OCI-LY7 (cell line): ENCODE results near the gene C19orf85. TPM values are rescaled to one million over a fixed set of nuclear protein-coding genes. Genes with fewer than 3 reads are reported as not detected.

Experiments used
- BruUV-seq: library from RNA; stranded (reverse); fragments of 400-500 nt; replicated peaks from 2 replicates; lab custom pipeline; 2021; lab: Mats Ljungman, UMichigan
- CTCF ChIA-PET: fragments of 300-600 bp; sonication (Branson Sonifier 250); formaldehyde crosslinking; loops from one replicate; lab custom pipeline; 2022; ENCODE audit warnings: antibody characterized with exemption; ENCODE audit not compliant: unreplicated experiment; lab: Charles Lee
- POLR2A ChIA-PET: fragments of 300-600 bp; sonication (Branson Sonifier 250); formaldehyde crosslinking; loops from one replicate; lab custom pipeline; 2022; ENCODE audit warnings: antibody characterized with exemption; lab: Charles Lee
- DNase-seq: peaks from one replicate; pipeline ENCODE4 v3.0.0-alpha.2; 2015; ENCODE audit warnings: low spot score
- H2AFZ ChIP-seq: fragments of 200-600 bp; sonication (generic), shearing (Covaris generic); 2 replicates; pipeline ENCODE4 v1.6.1; 2014; ENCODE audit warnings: mild to moderate bottlenecking, antibody characterized with exemption, low read length, moderate library complexity
- H3K27ac ChIP-seq: fragments of 200-600 bp; sonication (generic); 2 replicates; pipeline ENCODE4 v1.5.1; 2014; ENCODE audit warnings: mixed run types, low read depth, mild to moderate bottlenecking, moderate library complexity, low read length, inconsistent platforms; ENCODE audit not compliant: poor library complexity, severe bottlenecking
- H3K36me3 ChIP-seq: fragments of 200-600 bp; sonication (generic); 2 replicates; pipeline ENCODE4 v1.6.1; 2014; ENCODE audit warnings: mild to moderate bottlenecking, antibody characterized with exemption, low read length, moderate library complexity, mixed read lengths; ENCODE audit not compliant: insufficient read depth
- H3K4me1 ChIP-seq: fragments of 200-600 bp; sonication (generic); 2 replicates; pipeline ENCODE4 v1.5.1; 2014; ENCODE audit warnings: mild to moderate bottlenecking, low read length; ENCODE audit not compliant: insufficient read depth, poor library complexity, severe bottlenecking
- H3K4me2 ChIP-seq: fragments of 200-600 bp; sonication (generic); 2 replicates; pipeline ENCODE4 v1.6.1; 2014; ENCODE audit warnings: mild to moderate bottlenecking, low read length
- H3K4me3 ChIP-seq: fragments of 200-600 bp; sonication (generic); 2 replicates; pipeline ENCODE4 v1.5.1; 2014; ENCODE audit warnings: mild to moderate bottlenecking, low read depth, low read length; ENCODE audit not compliant: poor library complexity, severe bottlenecking
- H3K79me2 ChIP-seq: fragments of 200-600 bp; sonication (generic); 2 replicates; pipeline ENCODE4 v1.6.1; 2016; ENCODE audit warnings: low read depth, mild to moderate bottlenecking, low read length, moderate library complexity, mixed read lengths; ENCODE audit not compliant: insufficient read depth
- H3K9me2 ChIP-seq: fragments of 200-600 bp; sonication (generic); 2 replicates; pipeline ENCODE4 v1.6.1; 2016; ENCODE audit warnings: mild to moderate bottlenecking, low read length, mixed read lengths; ENCODE audit not compliant: insufficient read depth
- H3K9me3 ChIP-seq: fragments of 200-600 bp; sonication (generic); 2 replicates; pipeline ENCODE4 v1.6.1; 2014; ENCODE audit warnings: mild to moderate bottlenecking, mixed run types, low read length, mixed read lengths
- H4K20me1 ChIP-seq: fragments of 200-600 bp; sonication (generic); 2 replicates; pipeline ENCODE4 v1.6.1; 2014; ENCODE audit warnings: mild to moderate bottlenecking, antibody characterized with exemption, low read length, moderate library complexity, mixed read lengths; ENCODE audit not compliant: insufficient read depth
- EZH2phosphoT487 ChIP-seq: fragments of 200-600 bp; sonication (generic); IDR thresholded peaks from 2 replicates; pipeline ENCODE4 v1.6.1; 2018; ENCODE audit warnings: low read depth, borderline replicate concordance, mild to moderate bottlenecking, mixed run types, antibody characterized with exemption, low read length, moderate library complexity, mixed read lengths
- intact Hi-C: fragments of 100-400 bp; cut with micrococcal nuclease; formaldehyde crosslinking; loops from one replicate; pipeline ENCODE4 v1.10.0; 2022; ENCODE audit not compliant: unreplicated experiment
- total RNA-seq, 2 experiments: library from RNA; depleted of rRNA in 1 of 2; stranded (reverse); fragments of >200 nt in 1 of 2; shearing (Covaris generic) in 1 of 2; gene quantifications; 2 replicates each; pipeline ENCODE4 v1.2.3, GENCODE V29; 2014 to 2022
- TF ChIP-seq, protein P1 (sequence below): fragments of 200-600 bp; sonication (generic); conservative IDR thresholded peaks from 2 replicates; pipeline ENCODE4 v1.5.1; 2014; ENCODE audit warnings: mild to moderate bottlenecking, antibody characterized with exemption, low read length, moderate library complexity, mixed read lengths

The C19orf85 gene
- total RNA-seq, 2 experiments from 2014 or later = not detected

DNA sequence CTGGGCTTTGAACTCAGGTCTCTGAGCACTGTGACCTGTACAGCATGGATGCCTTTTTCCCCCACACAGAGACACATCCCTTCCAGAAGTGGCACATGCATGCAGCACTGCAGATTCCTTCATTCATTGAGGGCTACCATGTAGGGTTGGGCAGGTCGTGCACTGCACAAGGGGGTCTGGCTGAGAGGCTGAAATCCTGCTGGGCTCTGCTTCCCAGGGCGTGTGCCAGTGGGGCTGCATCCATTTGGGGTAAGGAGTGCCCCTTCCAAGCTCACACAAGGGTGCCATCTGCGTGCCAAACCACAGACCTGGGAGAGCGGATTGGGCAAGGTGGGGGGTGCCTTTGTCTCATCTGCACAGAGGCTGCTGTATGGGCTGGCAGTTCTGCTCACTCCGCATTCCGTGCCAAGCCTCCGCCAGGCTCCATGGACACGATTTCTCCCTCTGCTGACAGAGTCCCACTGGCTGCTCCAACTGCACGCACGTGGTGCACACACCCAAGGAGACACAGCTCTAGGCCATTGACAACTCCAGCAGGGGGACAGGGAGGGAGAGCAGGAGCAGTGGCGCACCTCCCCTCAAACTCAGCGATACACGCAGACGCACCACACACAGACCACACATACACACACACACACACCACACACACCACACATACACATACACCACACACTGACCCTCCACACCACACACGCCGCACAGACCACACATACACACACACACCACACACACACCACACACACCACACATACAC lies 17.0 kb downstream of the C19orf85 start:
- no peaks in the 10 kb centered on the region for H3K79me2 ChIP-seq
- H3K36me3 ChIP-seq = no peaks in the 10 kb centered on the region
- DNase-seq = no peak
- ChIA-PET POLR2A (no interaction called here), CTCF (no interaction called here)
- H2AFZ ChIP-seq = no peak overlapping the region
- no peak overlapping the region for H3K27ac ChIP-seq
- no peak overlapping the region for H3K4me2 ChIP-seq
- no peaks in the 10 kb centered on the region for H3K9me2 ChIP-seq
- BruUV-seq = no TSS peak
- TF ChIP-seq EZH2phosphoT487 = no peak
- TF ChIP-seq, protein P1, sequence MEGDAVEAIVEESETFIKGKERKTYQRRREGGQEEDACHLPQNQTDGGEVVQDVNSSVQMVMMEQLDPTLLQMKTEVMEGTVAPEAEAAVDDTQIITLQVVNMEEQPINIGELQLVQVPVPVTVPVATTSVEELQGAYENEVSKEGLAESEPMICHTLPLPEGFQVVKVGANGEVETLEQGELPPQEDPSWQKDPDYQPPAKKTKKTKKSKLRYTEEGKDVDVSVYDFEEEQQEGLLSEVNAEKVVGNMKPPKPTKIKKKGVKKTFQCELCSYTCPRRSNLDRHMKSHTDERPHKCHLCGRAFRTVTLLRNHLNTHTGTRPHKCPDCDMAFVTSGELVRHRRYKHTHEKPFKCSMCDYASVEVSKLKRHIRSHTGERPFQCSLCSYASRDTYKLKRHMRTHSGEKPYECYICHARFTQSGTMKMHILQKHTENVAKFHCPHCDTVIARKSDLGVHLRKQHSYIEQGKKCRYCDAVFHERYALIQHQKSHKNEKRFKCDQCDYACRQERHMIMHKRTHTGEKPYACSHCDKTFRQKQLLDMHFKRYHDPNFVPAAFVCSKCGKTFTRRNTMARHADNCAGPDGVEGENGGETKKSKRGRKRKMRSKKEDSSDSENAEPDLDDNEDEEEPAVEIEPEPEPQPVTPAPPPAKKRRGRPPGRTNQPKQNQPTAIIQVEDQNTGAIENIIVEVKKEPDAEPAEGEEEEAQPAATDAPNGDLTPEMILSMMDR = no peak
- H3K4me1 ChIP-seq = no peaks in the 10 kb centered on the region
- no peaks in the 10 kb centered on the region for H3K9me3 ChIP-seq
- no peak overlapping the region for H3K4me3 ChIP-seq
- no peaks in the 10 kb centered on the region for H4K20me1 ChIP-seq
- intact Hi-C loops = no loop called here

DNA sequence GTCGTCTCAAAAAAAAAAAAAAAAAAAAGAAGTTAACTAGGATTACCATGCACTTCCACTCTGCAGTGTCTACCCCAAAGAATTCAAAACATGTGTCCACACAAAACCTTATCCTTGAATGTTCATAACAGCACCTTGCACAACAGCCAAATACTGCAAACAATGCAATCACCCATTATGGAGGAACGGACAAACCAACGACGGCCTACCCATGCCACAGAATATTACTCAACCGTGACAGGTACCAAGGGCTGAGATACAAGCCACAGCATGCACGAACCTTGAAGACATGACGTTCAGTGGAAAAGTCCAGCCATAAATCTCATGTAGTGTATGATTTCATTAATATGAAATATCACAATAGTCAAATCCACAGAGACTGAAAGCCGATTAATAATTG lies 18.5 kb downstream of the C19orf85 start:
- BruUV-seq = no TSS peak
- Histone ChIP-seq H3K4me1 (no peaks in the 10 kb centered on the region), H3K9me2 (no peaks in the 10 kb centered on the region), H3K36me3 (no peaks in the 10 kb centered on the region), H4K20me1 (no peaks in the 10 kb centered on the region), H2AFZ (no peak overlapping the region), H3K9me3 (no peaks in the 10 kb centered on the region), H3K27ac (no peak overlapping the region), H3K4me2 (no peak overlapping the region), H3K79me2 (no peaks in the 10 kb centered on the region), H3K4me3 (no peak overlapping the region)
- ChIA-PET CTCF (no interaction called here), POLR2A (no interaction called here)
- TF ChIP-seq, protein P1 = no peak
- no peak for TF ChIP-seq EZH2phosphoT487
- intact Hi-C loops = no loop called here
- DNase-seq = no peak

DNA sequence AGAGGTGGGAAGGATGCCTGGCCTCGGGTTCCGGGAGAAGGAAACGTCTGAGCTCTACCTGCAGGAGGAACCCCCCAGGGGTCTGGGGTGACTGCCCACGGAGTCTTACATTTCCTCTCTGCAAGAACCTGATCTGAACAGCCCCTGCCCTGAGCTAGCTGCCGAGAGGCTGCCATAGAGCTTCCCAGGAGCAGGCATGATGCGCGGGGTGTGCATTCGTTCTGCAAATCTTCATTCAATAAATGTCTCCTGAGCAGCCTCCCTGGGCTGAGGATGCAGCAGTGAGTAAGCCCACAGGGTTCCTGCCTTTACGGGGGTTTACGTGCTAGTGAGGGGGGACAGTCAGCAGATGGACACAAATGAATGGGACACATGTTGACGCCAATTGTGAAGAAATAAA lies 19.9 kb downstream of the C19orf85 start:
- Histone ChIP-seq H3K9me3 (no peaks in the 10 kb centered on the region), H3K4me1 (no peaks in the 10 kb centered on the region), H3K79me2 (no peaks in the 10 kb centered on the region), H3K4me2 (no peak overlapping the region), H4K20me1 (no peaks in the 10 kb centered on the region), H2AFZ (no peak overlapping the region), H3K4me3 (no peak overlapping the region), H3K9me2 (no peaks in the 10 kb centered on the region), H3K36me3 (no peaks in the 10 kb centered on the region), H3K27ac (no peak overlapping the region)
- ChIA-PET CTCF (no interaction called here), POLR2A (no interaction called here)
- DNase-seq = no peak
- no TSS peak for BruUV-seq
- intact Hi-C loops = no loop called here
- no peak for TF ChIP-seq EZH2phosphoT487
- TF ChIP-seq, protein P1 = no peak
